GM10266 (cell line): ENCODE measurements around the gene TRIOBP.
A peak's percentile ranks its signal among the peaks of the same experiment; 100 is the strongest.

Experiments used
- DNase-seq: peaks from one replicate; pipeline ENCODE4 v3.0.0; 2012; ENCODE audit errors: extremely low spot score
- CTCF ChIP-seq: IDR thresholded peaks from 2 replicates; pipeline ENCODE4 v1.5.1; 2012; ENCODE audit warnings: mild to moderate bottlenecking, low read depth; ENCODE audit not compliant: control insufficient read depth, insufficient read depth; ENCODE audit errors: missing control alignments

TRIOBP gene

GRCh38 chr22:37822079-37822833 is 125.4 kb downstream of the TRIOBP start:
- no peak for TF ChIP-seq CTCF
- no peak for DNase-seq

GRCh38 chr22:37823134-37823985 is 126.5 kb downstream of the TRIOBP start, which contains the start of gene GALR3:
GALR3 (plus strand) TSS chr22:37823382; CDS start chr22:37823407, 25 bp downstream.
- no peak for DNase-seq
- no peak for TF ChIP-seq CTCF

GRCh38 chr22:37824674-37825641 is 128.1 kb downstream of the TRIOBP start:
- peak; percentile 73 for DNase-seq
- TF ChIP-seq CTCF = peak; percentile 0
